Right lobe of liver (tissue), 6 donors: ENCODE data around the gene ZNF672. TPM values are rescaled to one million over a fixed set of nuclear protein-coding genes. Genes with fewer than 3 reads are reported as not detected.
"Not testable (repeated sequence)": the region's sequence is repeated elsewhere in the genome, so short reads cannot be mapped to it uniquely, and the experiment has no call there.

ENCODE experiments used
- ATAC-seq, 4 donors: fragments of 200-7000 bp; cut with Tn5 transposase; one replicate each; pipeline ENCODE4 v1.9.1; 2020; ENCODE audit warnings: mild to moderate bottlenecking in 4 of 4, moderate library complexity in 4 of 4
- DNase-seq, 3 donors: peaks; one replicate each; pipeline ENCODE4 v3.0.0-alpha.2; 2020
- H3K27ac ChIP-seq, 3 donors: fragments of 200-600 bp; one replicate each; pipeline ENCODE4 v1.8.0; 2022
- H3K27me3 ChIP-seq, 2 donors: fragments of 200-600 bp; one replicate each; pipeline ENCODE4 v1.8.0; 2022
- H3K36me3 ChIP-seq, 4 donors: fragments of 200-600 bp; sonication (generic) in 1 of 4; one replicate each; pipeline versions ENCODE4 v1.5.1 to v1.8.0; 2017 to 2022; ENCODE audit warnings: control low read depth in 1 of 4
- H3K4me1 ChIP-seq, 4 donors: fragments of 200-600 bp; sonication (generic) in 1 of 4; one replicate each; pipeline versions ENCODE4 v1.5.1 to v1.8.0; 2017 to 2022; ENCODE audit warnings: control low read depth in 1 of 4
- H3K4me3 ChIP-seq, 3 donors: fragments of 200-600 bp; one replicate each; pipeline ENCODE4 v1.8.0; 2022
- H3K9me3 ChIP-seq, 4 donors: fragments of 200-600 bp; sonication (generic) in 1 of 4; one replicate each; pipeline versions ENCODE4 v1.5.1 to v1.8.0; 2017 to 2022; ENCODE audit warnings: control low read depth in 1 of 4
- POLR2A ChIP-seq: fragments of 450-650 bp; IDR thresholded peaks from one replicate; pipeline ENCODE4 v1.6.1; 2017; ENCODE audit warnings: antibody characterized with exemption, mild to moderate bottlenecking
- WGBS: methylation state at CpG from one replicate; pipeline ENCODE4 v1.1.6; 2018; ENCODE audit warnings: low coverage, low lambda C conversion rate; ENCODE audit not compliant: insufficient coverage; ENCODE audit errors: missing lambda C conversion rate; 5-methylcytosine and 5-hydroxymethylcytosine counted together
- intact Hi-C, 2 donors: fragments of 100-400 bp; cut with DNase I; formaldehyde crosslinking; loops; one replicate each; pipeline versions ENCODE4 v1.11.2 to v1.14.1; 2022
- total RNA-seq, 6 experiments: library from RNA; depleted of rRNA in 2 of 6; stranded (reverse); fragments of >200 nt in 2 of 6; fragmentation: NEBNext Ultra II Directional in 3 of 6; extraction: Animal tissue kit (Norgen Biotek cat#: 25700) in 3 of 6; gene quantifications; one replicate each; pipeline versions ENCODE4 v1.1.0 to v1.2.4, GENCODE V29; 2016 to 2023
- TF ChIP-seq, protein P1 (sequence below), 4 donors: fragments of 200-600 bp in 3 of 4; fragments of 450-650 bp in 1 of 4; IDR thresholded peaks; one replicate each; pipeline versions ENCODE4 v1.5.1 to v1.8.0; 2016 to 2022; ENCODE audit warnings: antibody characterized with exemption in 4 of 4, mild to moderate bottlenecking in 2 of 4
- donor health status: DM: no; HTN: yes; CAD: no.
- donor health status: DM: no; HTN: no; CAD: no.
- donor health status: DM: no; HTN: no; CAD: no.
- donor health status: DM: no; HTN: yes; CAD: no.
- donor health status: DM: no; HTN: yes; CAD: no.

Gene ZNF672
- total RNA-seq, 6 experiments from 2014 or later: 16.9 to 24.3 (median 19.4) TPM

DNA sequence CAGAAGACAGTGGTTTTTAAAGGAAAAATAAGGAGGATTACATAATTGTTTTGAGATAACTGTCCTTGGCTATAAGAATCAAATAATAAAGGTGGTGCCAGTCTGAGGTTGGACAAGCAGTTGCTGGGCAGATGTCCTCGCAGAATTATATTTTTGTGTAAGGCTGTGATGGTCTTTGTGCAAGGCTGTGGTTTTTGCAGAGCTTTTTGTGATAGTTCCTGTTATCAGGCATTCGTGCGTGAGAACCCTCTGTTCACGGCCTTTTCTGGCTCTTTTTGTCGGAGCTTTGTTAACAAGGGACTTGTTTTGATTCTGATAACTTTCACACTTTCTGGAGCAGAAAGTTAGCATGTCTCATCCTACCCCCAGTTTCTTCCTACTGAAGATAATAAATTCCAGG lies 45.7 kb upstream of the ZNF672 start:
- Histone ChIP-seq H3K27me3 (no peaks in the 10 kb centered on the region), H3K4me3 (no peak overlapping the region), H3K9me3 (no peaks in the 10 kb centered on the region), H3K27ac (no peak overlapping the region), H3K4me1 (no peaks in the 10 kb centered on the region), H3K36me3 (no peaks in the 10 kb centered on the region)
- DNase-seq (no peak), ATAC-seq (no peak)
- intact Hi-C loops: no loop called here
- WGBS: 48% methylated on average over 4 of the region's 5 CpGs
- TF ChIP-seq, protein P1, sequence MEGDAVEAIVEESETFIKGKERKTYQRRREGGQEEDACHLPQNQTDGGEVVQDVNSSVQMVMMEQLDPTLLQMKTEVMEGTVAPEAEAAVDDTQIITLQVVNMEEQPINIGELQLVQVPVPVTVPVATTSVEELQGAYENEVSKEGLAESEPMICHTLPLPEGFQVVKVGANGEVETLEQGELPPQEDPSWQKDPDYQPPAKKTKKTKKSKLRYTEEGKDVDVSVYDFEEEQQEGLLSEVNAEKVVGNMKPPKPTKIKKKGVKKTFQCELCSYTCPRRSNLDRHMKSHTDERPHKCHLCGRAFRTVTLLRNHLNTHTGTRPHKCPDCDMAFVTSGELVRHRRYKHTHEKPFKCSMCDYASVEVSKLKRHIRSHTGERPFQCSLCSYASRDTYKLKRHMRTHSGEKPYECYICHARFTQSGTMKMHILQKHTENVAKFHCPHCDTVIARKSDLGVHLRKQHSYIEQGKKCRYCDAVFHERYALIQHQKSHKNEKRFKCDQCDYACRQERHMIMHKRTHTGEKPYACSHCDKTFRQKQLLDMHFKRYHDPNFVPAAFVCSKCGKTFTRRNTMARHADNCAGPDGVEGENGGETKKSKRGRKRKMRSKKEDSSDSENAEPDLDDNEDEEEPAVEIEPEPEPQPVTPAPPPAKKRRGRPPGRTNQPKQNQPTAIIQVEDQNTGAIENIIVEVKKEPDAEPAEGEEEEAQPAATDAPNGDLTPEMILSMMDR (IDR thresholded peaks at IDR 0.05): no peak
- TF ChIP-seq POLR2A: no peak

DNA sequence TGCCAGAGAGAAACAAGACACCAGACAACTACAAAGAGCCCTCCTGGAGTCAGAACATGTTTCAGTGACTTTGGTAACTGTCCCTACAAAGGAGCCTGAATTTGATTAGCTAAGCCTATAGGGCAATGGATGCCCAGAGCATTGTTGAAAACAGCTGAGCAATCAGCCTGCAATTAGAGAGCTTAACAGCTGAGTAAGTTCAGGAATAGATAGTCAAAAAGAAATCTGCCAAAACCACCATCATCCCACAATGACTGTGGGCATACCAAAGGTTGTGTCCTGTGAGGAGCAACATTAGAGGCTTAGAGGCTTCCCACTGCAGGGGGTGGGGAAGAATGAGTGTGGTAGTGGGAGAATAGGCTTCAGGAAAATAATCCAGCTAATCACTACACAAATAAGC lies 44.4 kb upstream of the ZNF672 start:
- intact Hi-C loops: no loop called here
- Histone ChIP-seq H3K27me3 (no peaks in the 10 kb centered on the region), H3K4me3 (no peak overlapping the region), H3K27ac (no peak overlapping the region), H3K9me3 (no peaks in the 10 kb centered on the region), H3K36me3 (no peaks in the 10 kb centered on the region), H3K4me1 (no peaks in the 10 kb centered on the region)
- ATAC-seq: no peak
- TF ChIP-seq, protein P1 (IDR thresholded peaks at IDR 0.05): no peak
- no peak for TF ChIP-seq POLR2A
- no peak for DNase-seq

DNA sequence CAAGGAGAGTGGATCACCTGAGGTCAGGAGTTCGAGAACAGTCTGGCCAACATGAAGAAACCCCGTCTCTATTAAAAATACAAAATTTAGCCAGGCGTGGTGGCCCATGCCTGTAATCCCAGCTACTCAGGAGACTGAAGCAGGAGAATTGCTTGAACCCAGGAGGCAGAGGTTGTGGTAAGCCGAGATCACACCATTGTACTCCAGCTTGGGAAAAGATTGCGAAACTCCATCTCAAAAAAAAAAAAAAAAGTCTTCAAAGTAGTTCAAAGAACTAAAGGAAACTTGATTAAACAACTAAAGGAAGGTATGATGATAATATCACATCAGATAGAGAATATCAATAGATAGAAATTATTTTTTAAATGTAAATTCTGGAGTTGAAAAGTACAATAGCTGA lies 43.4 kb upstream of the ZNF672 start:
- intact Hi-C loops, H3K4me3 ChIP-seq, H3K4me1 ChIP-seq, H3K27ac ChIP-seq, H3K36me3 ChIP-seq, H3K9me3 ChIP-seq, ATAC-seq, H3K27me3 ChIP-seq, DNase-seq: not testable (repeated sequence)
- 75% methylated on average over 5 of the region's 5 CpGs for WGBS

DNA sequence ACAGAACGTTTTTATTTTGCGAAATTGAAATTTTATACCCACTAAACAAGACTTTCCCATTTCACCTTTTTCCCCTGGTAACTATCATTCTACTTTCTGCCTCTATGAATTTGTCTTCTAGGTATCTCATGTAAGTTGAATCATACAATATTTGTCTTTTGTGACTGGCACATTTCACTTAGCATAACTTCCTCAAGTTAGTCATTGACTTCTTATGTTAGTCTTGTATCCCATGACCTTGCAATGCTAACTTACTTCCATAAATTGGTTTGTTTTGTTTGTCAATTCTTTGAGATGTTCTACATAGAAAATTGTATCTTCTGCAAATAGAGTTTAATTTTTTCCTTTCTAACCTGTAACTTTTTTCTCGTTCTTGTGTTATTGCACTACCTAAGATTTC lies 39.2 kb upstream of the ZNF672 start:
- no peaks in the 10 kb centered on the region for H3K36me3 ChIP-seq
- no peak for TF ChIP-seq POLR2A
- TF ChIP-seq, protein P1 (IDR thresholded peaks at IDR 0.05): no peak
- intact Hi-C loops: no loop called here
- WGBS: 77% methylated on average over 3 of the region's 3 CpGs
- H3K9me3 ChIP-seq: no peaks in the 10 kb centered on the region
- no peak overlapping the region for H3K27ac ChIP-seq
- H3K4me3 ChIP-seq: no peak overlapping the region
- DNase-seq: no peak
- ATAC-seq: no peak
- H3K4me1 ChIP-seq: no peaks in the 10 kb centered on the region
- H3K27me3 ChIP-seq: no peaks in the 10 kb centered on the region

DNA sequence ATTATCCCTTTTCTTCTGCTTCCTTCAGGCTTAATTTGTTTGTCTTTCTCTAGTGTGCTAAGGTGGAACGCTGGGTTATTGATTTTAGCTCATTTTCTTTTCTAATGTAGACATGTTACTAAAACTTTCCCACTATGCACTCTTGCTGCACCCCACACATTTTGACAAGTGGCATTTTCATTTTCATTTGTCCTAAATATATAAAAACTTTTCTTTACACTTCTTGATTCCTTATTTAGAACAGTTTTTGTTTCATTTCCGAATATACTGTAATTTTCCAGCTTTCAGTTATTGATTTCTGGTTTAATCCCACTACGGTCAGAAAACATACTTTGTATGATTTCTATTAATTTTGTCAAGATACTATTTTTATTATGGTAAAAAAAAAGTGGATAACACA lies 37.6 kb upstream of the ZNF672 start:
- Histone ChIP-seq H3K36me3 (no peaks in the 10 kb centered on the region), H3K4me3 (no peak overlapping the region), H3K27ac (no peak overlapping the region), H3K9me3 (no peaks in the 10 kb centered on the region), H3K27me3 (no peaks in the 10 kb centered on the region), H3K4me1 (peaks cover 0 to 6% (median 0%) of the 10 kb centered on the region in 4 donors)
- ATAC-seq (no peak), DNase-seq (no peak)
- TF ChIP-seq, protein P1 (IDR thresholded peaks at IDR 0.05): no peak
- TF ChIP-seq POLR2A: no peak
- intact Hi-C loops: no loop called here
- WGBS: 44% methylated on average over 3 of the region's 3 CpGs
